Activated CD4-positive, CD25-positive, alpha-beta regulatory T cell (primary cell): ENCODE results near the gene NEURL1B.
"Not testable (repeated sequence)": the region's sequence is repeated elsewhere in the genome, so short reads cannot be mapped to it uniquely, and the experiment has no call there.

ENCODE experiments used
- DNase-seq, 4 experiments: peaks; one replicate each; lab custom pipeline; 2025; lab: John Stamatoyannopoulos, UW

Gene NEURL1B

DNA sequence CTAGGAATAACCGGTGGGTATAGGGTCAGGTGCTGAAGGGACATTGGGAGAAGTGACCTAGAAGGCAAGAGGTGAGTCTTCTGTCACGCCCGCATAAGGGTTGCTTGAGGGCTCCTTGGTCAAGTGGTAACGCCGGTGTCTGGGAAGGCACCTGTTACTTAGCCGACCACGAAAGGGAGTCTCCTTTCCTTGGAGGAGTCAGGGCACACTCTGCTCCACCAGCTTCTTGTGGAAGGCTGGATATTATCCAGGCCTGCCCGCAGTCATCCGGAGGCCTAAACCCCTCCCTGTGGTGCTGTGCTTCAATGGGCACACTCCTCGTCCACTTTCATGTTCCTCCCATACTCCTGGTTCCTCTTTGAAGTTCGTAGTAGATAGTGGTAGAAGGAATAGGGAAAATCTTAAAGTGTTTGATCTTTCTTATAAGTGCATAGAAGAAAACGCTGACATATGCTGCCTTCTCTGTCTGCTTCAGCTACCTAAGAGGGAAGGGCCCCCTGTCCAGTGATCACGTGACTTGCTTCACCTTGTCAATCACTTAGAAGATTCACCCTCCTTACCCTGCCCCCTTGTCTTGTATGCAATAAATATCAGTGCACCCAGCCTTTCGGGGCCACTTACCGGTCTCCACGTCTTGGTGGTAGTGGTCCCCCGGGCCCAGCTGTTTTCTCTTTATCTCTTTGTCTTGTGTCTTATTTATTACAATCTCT lies 16.6 kb downstream of the NEURL1B start:
- not testable (repeated sequence) for DNase-seq

DNA sequence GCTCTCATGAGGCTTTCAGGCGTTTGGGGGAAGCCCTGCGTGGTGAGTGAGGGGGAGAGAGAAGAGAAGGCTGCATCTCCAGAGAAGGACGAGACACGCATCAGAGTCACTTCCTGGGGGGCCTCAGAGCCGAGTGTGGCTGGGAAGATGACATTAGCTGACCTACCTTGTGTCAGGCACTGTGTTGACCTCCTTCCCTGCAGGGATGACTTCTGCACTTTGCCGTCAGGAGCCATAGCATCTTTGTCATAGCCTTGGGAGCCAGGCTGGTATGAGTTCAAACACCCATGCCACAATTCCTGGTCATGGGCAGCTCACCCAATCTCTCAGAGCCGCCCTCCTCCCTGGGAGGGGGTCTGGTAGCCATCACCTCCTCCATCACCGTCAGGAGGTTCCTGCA lies 17.3 kb downstream of the NEURL1B start:
- DNase-seq: no peak

DNA sequence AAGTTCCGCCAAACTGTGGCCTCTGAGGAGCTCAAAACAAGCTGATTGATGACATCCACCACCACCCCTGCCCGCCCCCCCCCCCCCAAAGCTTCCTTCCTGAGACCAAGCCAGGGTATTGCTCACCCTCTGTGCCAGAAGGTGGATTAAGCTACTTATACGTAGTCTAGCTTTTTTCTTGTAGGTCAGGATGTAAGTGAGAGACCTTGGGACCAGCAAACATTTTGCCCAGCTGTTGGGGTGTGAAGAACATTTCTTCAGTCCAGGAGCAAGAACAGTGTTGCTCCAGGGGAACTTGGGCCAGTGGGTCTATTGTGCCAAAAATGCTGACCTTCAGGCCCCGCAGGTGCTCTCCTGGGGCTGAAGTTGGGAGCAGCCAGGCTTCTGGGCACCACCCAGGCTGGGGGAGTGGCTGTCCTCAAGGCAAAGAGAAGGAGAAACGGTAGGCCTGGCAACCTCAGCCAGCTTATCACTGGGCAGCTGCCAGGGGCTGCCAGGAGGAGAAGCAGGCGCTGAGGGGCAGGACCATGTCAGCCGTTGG lies 18.0 kb downstream of the NEURL1B start:
- DNase-seq: no peak

DNA sequence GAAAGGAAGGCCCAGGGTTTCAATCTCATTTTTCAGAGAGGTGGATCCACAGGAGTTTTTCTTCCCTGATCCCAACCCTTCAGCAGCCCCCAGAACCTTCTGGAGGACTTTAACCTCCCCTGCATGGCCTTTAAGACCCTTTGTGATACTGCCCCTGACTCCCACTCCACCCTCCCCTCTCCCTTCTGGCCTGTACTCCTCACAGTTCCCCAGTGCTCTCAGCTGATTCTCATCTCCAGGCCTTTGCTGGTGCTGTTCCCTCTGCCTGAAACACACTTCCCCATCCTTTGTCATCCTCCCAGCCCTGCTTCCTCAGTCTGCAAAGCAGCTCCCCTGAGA lies 18.5 kb downstream of the NEURL1B start:
- DNase-seq: no peak

DNA sequence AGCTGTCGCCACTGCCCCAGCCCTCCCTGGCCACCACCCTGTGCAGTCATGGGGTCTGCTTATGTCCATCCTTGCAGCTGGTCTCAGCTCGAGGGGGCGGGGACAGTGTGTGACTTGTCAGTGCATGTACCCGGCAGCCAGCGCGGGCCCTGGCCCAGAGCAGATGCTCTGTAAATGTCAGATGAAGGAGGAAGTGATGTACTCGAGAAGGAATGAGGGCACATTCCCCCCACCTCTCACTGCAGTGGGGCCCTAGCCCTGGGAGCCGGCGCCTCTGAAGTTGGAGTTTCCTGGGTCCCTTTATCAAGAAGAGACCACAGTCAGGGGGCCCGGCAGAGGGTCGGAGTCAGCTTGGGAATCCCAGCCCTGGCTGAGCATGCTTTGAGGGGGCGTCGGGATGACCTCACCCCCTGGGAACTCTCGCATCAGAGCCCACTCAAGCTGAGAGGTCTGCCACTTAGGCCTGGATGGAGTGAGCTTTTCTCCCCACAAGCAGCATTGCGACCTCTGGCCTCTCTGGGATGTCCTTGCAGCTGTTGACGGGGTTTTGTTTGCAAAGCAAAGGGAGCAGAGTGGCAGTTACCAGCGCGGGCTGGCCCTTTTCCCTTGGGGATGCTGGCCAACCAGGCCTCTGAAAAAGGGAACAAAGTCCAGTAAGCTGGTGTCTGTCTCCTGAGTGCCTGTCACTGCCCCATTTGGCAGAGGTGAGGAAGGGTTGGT lies 19.0 kb downstream of the NEURL1B start:
- no peak for DNase-seq

DNA sequence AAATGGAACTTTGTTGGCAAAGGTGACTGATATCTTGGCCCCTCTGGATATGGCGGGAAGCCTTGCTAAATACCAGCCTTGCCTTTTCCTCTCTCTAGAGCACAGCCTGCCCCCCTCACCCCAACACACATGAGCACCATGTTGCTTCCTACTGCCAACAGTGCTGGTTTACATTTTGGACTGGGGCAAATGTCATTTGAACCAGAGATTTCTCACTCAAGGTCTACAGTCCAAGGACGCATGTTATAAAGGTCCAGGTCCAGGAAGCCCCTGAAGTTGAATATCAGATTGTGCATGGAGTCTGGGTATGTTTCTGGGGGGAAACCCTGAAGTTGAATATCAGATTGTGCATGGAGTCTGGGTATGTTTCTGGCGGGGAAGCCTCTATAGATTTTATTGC lies 19.9 kb downstream of the NEURL1B start:
- no peak for DNase-seq

DNA sequence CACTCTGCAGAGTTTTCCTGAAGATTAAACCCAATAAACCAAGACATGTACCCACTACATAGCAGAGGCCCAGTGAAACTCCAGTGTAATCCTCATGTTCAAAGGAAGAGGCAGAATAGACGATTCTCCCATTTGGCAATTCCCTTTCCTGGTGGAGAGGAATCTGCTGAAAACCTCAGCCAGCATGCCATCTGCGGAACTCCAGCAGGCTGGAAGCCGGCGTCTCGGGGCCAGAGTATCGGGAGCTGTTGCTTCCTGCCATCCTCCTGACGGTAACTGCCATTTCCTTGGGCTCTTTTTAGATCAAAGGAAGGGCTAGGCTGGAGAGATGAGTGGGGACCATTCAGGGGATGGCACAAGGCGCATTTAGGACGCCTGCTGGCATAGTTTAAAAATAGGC lies 20.5 kb downstream of the NEURL1B start:
- DNase-seq: no peak

DNA sequence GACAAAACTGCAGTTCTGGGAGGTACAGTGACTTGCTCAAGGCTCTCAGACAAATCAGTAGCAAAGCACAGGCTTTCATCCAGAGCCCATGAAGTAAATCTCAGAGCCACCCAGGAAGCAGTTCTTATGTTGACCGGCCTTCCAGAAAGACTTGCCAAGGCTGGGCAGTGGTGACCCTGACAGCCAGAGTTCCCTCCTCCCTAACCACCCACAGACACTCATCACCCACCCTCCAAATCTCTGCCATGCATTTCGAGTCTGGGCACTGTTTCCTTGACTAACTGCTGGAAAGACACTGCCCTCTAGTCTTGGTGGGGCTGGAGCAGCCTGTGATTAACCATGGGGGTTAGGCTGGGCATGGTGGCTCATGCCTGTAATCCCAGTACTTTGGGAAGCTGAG lies 21.5 kb downstream of the NEURL1B start:
- DNase-seq: no peak

DNA sequence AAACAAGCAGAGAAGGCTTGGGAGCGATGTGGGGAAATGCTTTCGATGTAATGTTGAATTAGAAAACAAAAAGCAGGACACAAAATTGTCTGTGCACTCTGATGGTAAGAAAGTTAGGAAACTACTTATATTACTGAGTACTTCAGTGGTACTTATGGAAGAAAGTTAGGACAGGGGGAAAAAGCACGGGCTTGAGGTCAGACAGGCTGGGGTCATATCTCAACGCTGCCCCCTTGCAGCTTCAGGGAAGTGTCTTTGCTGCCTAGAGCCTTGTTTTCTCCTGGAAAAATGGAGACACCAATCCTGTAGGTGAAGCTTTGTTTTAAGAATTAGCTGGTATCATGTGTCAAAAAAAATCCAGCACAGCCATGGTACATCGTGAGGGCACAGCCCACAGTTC lies 23.0 kb downstream of the NEURL1B start:
- no peak for DNase-seq

DNA sequence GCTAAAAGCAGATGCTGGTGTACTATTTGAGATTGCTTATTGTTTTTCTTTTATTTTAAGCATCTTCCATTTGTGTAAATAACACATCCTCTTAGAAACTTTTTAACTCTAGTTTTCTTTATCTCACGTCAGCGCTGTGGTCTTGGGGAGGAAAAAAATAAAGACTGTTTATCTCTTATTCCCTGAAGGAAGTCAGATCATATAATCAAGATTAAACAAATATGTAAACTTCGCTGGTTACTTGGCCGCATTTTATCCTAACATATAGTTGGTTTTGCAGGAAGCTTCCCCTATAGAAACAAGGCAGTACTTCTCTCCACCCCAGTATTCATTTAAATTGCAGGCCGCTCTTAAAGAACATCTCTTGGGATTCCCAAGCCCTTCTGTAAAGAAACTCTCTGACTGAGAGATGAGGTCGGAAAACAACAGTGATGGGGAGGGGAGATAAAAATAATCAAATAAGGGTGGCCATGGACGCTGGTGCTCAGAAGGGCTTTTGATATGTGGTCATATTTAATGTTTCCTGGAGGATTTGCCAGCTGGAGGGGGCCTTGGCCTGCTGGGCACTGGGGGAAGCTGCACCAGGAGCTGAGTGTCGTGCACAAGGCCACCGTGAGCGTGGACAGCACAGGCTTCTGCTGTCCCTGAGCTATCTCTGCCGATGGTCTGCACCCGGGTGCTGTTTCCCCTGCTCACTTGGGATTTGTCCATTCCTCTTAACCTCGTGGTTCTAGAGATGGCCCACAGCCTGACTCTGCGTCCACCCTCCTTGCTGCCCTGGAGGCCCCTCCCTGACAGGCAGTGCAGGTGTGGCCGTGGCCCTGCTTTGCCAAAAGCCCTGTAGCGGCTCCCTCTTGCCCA lies 23.8 kb downstream of the NEURL1B start:
- no peak for DNase-seq

DNA sequence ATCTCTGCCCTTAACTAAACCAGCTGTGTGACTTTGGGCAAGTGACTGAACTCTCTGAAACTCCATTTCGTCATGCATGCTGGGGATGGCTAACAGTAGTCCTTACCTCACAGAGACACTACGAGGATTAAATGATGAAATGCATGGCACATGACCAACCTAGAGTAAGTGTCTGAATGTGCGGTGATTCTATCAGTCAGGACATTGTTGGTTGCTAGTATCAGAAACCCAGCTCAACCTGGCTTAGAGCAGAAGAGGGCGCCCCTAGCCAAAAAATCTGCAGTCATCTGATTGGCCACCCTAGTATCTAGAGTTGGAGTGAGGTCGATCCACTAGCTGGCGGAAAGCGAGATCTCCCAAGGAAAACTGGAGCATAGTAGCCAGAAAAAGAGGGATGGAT lies 25.2 kb downstream of the NEURL1B start:
- DNase-seq: no peak

DNA sequence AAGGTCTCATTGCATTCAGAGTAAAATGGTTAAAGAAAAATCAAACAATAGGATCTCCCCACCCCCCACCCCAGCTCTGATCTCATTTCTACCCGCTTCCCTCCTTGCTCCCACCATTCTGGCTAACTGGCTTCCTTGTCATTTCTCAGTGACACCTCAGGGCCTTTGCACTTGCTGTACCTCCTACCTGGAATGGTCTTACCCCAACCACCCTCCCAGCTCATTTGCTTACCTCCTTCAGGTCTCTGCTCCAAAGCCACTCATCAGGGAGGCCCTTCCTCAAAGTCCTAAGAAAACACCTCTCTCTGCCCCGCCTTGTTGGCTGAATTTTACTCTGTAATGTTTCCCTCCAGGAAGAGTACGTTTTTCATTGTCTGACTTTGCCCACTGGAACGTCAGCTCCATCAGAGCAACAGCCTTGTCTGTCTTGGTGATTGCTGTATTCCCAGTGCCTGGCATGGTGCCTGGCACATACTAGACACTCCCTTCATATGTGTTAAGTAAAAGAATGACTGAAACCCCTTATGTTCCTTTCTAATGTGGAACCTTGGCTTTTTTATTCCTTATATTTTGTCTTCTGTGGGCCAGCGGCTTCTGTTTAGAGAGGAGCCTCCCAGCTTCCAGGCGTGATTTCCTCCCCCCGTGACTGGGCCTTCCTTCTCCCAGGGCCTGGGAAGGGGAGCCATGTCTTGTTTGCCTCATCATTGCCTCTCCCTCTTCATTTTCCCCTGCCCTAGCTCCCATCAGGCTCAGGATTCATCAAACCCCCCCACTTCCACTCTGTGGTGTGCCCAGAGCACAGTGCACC lies 26.9 kb downstream of the NEURL1B start:
- no peak for DNase-seq

DNA sequence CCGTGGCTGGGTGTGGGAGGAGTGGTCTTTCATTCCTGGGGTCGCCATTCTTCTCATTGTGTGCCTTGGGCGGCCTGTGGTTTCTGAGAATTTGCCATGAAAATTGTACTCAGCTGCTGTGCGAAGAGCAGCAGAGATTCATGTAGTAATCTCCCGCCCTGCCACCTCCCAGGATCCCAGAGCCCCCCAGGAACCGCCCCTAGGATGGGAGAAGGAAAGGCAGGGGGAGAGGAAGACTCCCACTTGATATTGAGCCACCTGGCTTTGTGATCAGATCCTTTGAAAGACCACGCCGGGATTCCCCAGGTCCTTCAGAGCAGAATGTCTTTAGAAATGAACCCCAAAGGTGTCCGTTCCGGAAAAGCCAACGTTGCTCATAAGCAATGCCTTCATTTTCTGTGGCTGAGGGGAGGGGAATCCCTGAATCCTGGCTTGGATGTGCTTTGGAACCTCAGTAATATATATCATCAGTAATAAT lies 27.6 kb downstream of the NEURL1B start:
- no peak for DNase-seq

DNA sequence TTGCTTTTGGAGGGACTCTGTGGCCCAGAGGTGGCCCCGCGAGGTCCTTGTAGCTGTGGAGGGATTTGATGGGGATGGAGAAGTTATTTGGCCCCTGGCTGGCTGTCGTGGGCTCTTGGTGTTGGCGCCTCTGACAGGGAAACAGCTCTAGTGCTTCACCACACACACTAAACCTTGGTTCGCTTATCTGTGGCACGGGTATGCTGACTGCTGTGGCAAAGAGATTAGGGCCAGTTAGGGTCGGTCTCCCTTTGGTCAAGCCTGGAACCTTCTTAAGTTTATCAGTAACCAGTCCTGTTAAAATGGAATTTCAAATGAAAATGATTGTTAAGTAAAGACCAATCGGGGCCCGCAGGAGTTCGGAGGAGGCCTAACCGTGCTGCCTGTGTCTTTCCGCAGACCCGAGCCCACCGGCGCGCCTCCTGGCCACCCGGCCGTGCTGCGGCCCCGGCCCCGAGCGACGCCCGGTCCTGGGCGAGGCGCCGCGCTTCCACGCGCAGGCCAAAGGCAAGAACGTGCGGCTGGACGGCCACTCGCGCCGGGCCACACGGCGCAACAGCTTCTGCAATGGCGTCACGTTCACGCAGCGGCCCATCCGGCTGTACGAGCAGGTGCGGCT lies 28.4 kb downstream of the NEURL1B start:
- DNase-seq: no peak

DNA sequence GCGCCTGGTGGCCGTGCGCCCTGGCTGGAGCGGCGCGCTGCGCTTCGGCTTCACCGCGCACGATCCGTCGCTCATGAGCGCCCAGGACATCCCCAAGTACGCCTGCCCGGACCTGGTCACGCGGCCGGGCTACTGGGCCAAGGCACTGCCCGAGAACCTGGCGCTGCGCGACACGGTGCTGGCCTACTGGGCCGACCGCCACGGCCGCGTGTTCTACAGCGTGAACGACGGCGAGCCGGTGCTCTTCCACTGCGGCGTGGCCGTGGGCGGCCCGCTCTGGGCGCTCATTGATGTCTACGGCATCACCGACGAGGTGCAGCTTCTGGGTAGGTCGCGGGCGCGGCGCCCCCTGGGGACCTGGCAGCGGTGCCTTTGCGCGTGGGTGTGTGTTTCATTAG lies 28.9 kb downstream of the NEURL1B start:
- no peak for DNase-seq

DNA sequence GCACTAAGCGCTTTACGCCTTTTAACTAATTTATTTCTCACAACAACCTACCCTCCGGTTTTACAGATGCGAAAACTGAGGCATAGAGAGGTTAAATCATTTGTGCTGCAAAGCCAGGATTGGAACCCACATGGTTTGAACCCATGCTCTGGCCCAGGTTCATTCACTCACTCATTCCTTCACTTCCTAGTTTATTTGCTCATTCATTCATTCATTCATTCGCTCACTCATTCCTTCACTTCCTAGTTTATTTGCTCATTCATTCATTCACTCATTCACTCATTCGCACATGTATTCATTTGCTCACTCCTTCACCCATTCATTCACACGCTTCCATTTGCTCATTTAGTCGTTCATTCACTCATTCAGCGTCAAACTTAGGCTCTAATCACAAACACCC lies 29.4 kb downstream of the NEURL1B start:
- DNase-seq: no peak

DNA sequence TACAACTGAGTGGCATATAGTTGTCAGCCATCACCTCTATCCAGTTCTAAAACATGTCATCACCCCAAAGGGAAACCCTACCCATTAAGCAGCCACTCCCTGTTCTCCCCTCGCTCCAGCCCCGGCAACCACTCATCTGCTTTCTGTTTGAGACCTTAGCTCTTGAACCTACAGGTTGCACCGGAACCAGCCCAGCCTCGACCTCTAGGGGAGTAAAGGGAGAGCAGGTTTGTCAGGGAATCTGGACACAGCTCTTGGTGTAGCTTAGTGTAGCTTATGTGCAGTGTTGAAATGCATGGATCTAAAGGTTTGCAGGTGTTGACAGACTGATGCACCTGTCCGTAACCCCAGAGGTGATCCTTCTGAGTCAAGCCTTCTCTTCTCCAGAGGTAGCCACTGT lies 30.0 kb downstream of the NEURL1B start:
- DNase-seq: no peak

DNA sequence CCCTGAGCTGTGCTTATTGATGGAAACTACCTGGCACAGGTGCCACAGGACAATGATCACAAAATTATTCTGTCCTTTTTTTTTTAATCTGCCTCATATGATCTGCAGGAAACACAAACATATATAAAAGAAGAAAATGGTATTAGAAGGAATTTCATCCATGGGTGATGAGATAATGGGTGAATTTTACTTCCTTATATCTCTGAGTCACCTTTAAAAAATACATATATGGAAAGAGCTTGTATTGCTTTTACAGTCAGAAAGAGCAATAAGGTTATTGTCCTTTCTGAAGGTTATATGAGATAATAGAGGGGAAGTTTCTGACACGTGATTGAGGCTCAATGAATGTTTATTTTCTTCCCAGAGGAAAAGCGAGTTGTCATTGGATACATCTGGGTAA lies 31.6 kb downstream of the NEURL1B start:
- no peak for DNase-seq

DNA sequence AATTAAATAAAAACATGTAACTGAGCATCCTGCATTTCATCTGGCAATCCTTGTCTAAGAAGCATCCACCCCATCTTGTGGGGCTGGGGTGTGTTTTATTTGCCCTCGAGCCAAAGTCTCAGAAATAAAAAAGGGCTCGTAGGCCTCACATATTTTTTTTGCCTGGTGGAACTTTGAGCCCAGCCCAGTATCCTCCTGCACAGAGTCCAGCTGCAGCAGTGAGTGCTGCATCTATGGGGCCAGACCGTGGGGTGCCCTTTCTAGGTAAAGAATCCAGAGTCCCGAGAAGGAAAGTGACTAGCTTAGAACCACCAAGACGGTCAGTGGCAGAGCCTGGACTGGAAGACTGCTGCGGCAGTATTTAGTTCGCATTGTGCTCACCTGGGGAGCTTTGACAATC lies 33.1 kb downstream of the NEURL1B start:
- no peak for DNase-seq

DNA sequence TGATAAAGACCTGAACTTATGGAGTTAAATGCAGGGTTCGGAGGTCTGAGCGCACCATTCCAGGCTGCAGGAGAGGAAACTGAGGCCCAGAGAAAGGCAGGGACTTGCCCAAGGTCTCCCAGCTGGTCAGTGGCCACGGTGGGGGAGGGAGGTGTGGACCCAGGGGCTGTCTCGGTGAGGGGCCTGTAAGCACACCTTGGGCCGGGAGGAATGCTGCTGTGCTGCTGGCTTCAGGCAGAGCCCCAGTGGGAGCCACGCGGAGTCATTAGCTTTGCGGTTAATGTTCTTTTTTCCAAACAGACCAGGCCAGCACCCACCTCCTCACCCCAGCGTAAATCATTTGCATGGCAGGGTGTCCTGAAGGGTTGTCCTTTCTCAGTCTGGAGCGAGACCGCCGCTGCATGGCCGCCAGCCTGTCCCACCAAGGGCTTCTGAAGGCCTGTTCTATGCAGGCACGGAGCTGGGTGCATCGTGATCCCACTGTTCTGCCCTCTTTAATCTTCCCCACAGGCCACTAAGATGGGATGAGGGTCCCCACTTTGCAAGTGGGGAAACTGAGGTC lies 35.9 kb downstream of the NEURL1B start:
- DNase-seq: no peak

DNA sequence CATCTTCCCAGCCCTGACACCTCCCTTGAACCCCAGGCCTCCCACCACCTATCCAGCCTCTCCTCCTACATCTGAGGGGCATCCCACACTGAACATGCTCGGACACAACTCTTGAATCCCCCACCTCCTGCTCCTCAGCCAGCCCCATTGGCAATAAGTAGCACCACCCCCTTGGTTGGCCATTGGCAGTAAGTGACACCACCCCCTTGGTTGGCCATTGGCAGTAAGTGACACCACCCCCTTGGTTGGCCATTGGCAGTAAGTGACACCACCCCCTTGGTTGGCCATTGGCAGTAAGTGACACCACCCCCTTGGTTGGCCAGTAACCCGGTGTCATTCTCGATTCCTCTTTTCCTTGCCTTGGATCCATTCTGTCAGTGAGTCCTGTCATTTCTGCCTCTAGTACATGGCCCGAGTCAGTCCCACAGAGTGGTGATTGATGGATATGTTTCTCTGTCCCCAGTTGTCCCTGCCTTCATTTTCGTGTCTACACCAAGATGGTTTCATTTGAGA lies 37.4 kb downstream of the NEURL1B start:
- DNase-seq: not testable (repeated sequence)
